ENCODE measurements around the gene SRL.

Gene SRL

GRCh38 chr16:4241928-4242283, at the start of gene SRL:
Gene SRL (minus strand): TSS chr16:4242080. CDS start chr16:4242067, 13 bp downstream.
- H3K4me3 ChIP-seq (ENCODE audit: low read depth, low read length), result no peak within 1 kb of the TSS
- no peak within 1 kb of the TSS for H3K9ac ChIP-seq (ENCODE audit: low read length)
- no peaks in the 10 kb centered on the region for H3K27me3 ChIP-seq (ENCODE audit: control insufficient read depth, insufficient read depth, low read length)
- H3K9me3 ChIP-seq (ENCODE audit: control insufficient read depth, insufficient read depth, low read depth, low read length), result peaks cover 2% of the 10 kb centered on the region; the same call in 1 of the 2 replicates
- peaks cover 13% of the 10 kb centered on the region for H3K4me1 ChIP-seq (ENCODE audit: control insufficient read depth, insufficient read depth, low read length)
- H3K36me3 ChIP-seq (ENCODE audit: control insufficient read depth, insufficient read depth, low read length), result no peaks in the 10 kb centered on the region
- H3K27ac ChIP-seq (ENCODE audit: low read depth, low read length), result no peak within 1 kb of the TSS

GRCh38 chr16:4290236-4290830, 48.5 kb upstream of the SRL start:
- Histone ChIP-seq H3K27ac (ENCODE audit: low read depth, low read length) (peak overlapping the region; percentile 81; the same call in 1 of the 2 replicates), H3K9ac (ENCODE audit: low read length) (peak overlapping the region; percentile 71), H3K4me3 (ENCODE audit: low read depth, low read length) (no peak overlapping the region)

GRCh38 chr16:4288148-4288921, 46.5 kb upstream of the SRL start:
- Histone ChIP-seq H3K9me3 (ENCODE audit: control insufficient read depth, insufficient read depth, low read depth, low read length) (no peaks in the 10 kb centered on the region), H3K4me1 (ENCODE audit: control insufficient read depth, insufficient read depth, low read length) (peaks cover 21% of the 10 kb centered on the region), H3K9ac (ENCODE audit: low read length) (peak overlapping the region; percentile 14), H3K36me3 (ENCODE audit: control insufficient read depth, insufficient read depth, low read length) (no peaks in the 10 kb centered on the region), H3K27me3 (ENCODE audit: control insufficient read depth, insufficient read depth, low read length) (no peaks in the 10 kb centered on the region), H3K27ac (ENCODE audit: low read depth, low read length) (no peak overlapping the region), H3K4me3 (ENCODE audit: low read depth, low read length) (0 out of 2 replicates have a peak overlapping the region, but pooled peaks have one; percentile 22)

More at GRCh38 chr16:4290236-4290830, 48.5 kb upstream of the SRL start:
- H3K36me3 ChIP-seq (ENCODE audit: control insufficient read depth, insufficient read depth, low read length), result no peaks in the 10 kb centered on the region
- peaks cover 35% of the 10 kb centered on the region for H3K4me1 ChIP-seq (ENCODE audit: control insufficient read depth, insufficient read depth, low read length)
- H3K27me3 ChIP-seq (ENCODE audit: control insufficient read depth, insufficient read depth, low read length), result no peaks in the 10 kb centered on the region
- no peaks in the 10 kb centered on the region for H3K9me3 ChIP-seq (ENCODE audit: control insufficient read depth, insufficient read depth, low read depth, low read length)

- Histone ChIP-seq H3K4me3 (ENCODE audit: low read depth, low read length) (no peak overlapping the region), H3K4me1 (ENCODE audit: control insufficient read depth, insufficient read depth, low read length) (peaks cover 6% of the 10 kb centered on the region), H3K9ac (ENCODE audit: low read length) (no peak overlapping the region), H3K36me3 (ENCODE audit: control insufficient read depth, insufficient read depth, low read length) (no peaks in the 10 kb centered on the region), H3K9me3 (ENCODE audit: control insufficient read depth, insufficient read depth, low read depth, low read length) (peaks cover 14% of the 10 kb centered on the region), H3K27ac (ENCODE audit: low read depth, low read length) (no peak overlapping the region), H3K27me3 (ENCODE audit: control insufficient read depth, insufficient read depth, low read length) (no peaks in the 10 kb centered on the region)
These were observed 43.3 kb upstream of the SRL start for GRCh38 chr16:4285167-4285566.

- H3K9ac ChIP-seq (ENCODE audit: low read length), result no peak overlapping the region
- no peaks in the 10 kb centered on the region for H3K27me3 ChIP-seq (ENCODE audit: control insufficient read depth, insufficient read depth, low read length)
- no peaks in the 10 kb centered on the region for H3K36me3 ChIP-seq (ENCODE audit: control insufficient read depth, insufficient read depth, low read length)
- H3K4me3 ChIP-seq (ENCODE audit: low read depth, low read length), result no peak overlapping the region
- no peak overlapping the region for H3K27ac ChIP-seq (ENCODE audit: low read depth, low read length)
- H3K4me1 ChIP-seq (ENCODE audit: control insufficient read depth, insufficient read depth, low read length), result peaks cover 4% of the 10 kb centered on the region; the same call in 1 of the 2 replicates
- peaks cover 14% of the 10 kb centered on the region for H3K9me3 ChIP-seq (ENCODE audit: control insufficient read depth, insufficient read depth, low read depth, low read length)
These were observed 42.1 kb upstream of the SRL start for GRCh38 chr16:4283939-4284338.

- H3K4me1 ChIP-seq (ENCODE audit: control insufficient read depth, insufficient read depth, low read length), result peaks cover under 1% of the 10 kb centered on the region; the same call in 1 of the 2 replicates
- H3K27ac ChIP-seq (ENCODE audit: low read depth, low read length), result no peak overlapping the region
- H3K9ac ChIP-seq (ENCODE audit: low read length), result no peak overlapping the region
These were observed 41.6 kb upstream of the SRL start for GRCh38 chr16:4283441-4283840.

GRCh38 chr16:4280625-4281024, 38.7 kb upstream of the SRL start:
- H3K36me3 ChIP-seq (ENCODE audit: control insufficient read depth, insufficient read depth, low read length), result no peaks in the 10 kb centered on the region
- H3K4me3 ChIP-seq (ENCODE audit: low read depth, low read length), result no peak overlapping the region
- no peaks in the 10 kb centered on the region for H3K27me3 ChIP-seq (ENCODE audit: control insufficient read depth, insufficient read depth, low read length)
- peaks cover 14% of the 10 kb centered on the region for H3K9me3 ChIP-seq (ENCODE audit: control insufficient read depth, insufficient read depth, low read depth, low read length)
- H3K9ac ChIP-seq (ENCODE audit: low read length), result no peak overlapping the region
- no peak overlapping the region for H3K27ac ChIP-seq (ENCODE audit: low read depth, low read length)
- H3K4me1 ChIP-seq (ENCODE audit: control insufficient read depth, insufficient read depth, low read length), result no peaks in the 10 kb centered on the region; the same call in 1 of the 2 replicates

More at GRCh38 chr16:4283441-4283840, 41.6 kb upstream of the SRL start:
- Histone ChIP-seq H3K36me3 (ENCODE audit: control insufficient read depth, insufficient read depth, low read length) (no peaks in the 10 kb centered on the region), H3K4me3 (ENCODE audit: low read depth, low read length) (no peak overlapping the region), H3K27me3 (ENCODE audit: control insufficient read depth, insufficient read depth, low read length) (no peaks in the 10 kb centered on the region), H3K9me3 (ENCODE audit: control insufficient read depth, insufficient read depth, low read depth, low read length) (peaks cover 14% of the 10 kb centered on the region)

GRCh38 chr16:4277987-4278513, 36.2 kb upstream of the SRL start:
- Histone ChIP-seq H3K4me1 (ENCODE audit: control insufficient read depth, insufficient read depth, low read length) (no peaks in the 10 kb centered on the region), H3K9ac (ENCODE audit: low read length) (no peak overlapping the region), H3K4me3 (ENCODE audit: low read depth, low read length) (no peak overlapping the region), H3K27me3 (ENCODE audit: control insufficient read depth, insufficient read depth, low read length) (no peaks in the 10 kb centered on the region), H3K9me3 (ENCODE audit: control insufficient read depth, insufficient read depth, low read depth, low read length) (peaks cover 14% of the 10 kb centered on the region), H3K36me3 (ENCODE audit: control insufficient read depth, insufficient read depth, low read length) (no peaks in the 10 kb centered on the region), H3K27ac (ENCODE audit: low read depth, low read length) (no peak overlapping the region)

- Histone ChIP-seq H3K4me1 (ENCODE audit: control insufficient read depth, insufficient read depth, low read length) (peaks cover 2% of the 10 kb centered on the region; the same call in 1 of the 2 replicates), H3K27ac (ENCODE audit: low read depth, low read length) (no peak overlapping the region), H3K9ac (ENCODE audit: low read length) (no peak overlapping the region), H3K36me3 (ENCODE audit: control insufficient read depth, insufficient read depth, low read length) (no peaks in the 10 kb centered on the region), H3K27me3 (ENCODE audit: control insufficient read depth, insufficient read depth, low read length) (no peaks in the 10 kb centered on the region), H3K4me3 (ENCODE audit: low read depth, low read length) (no peak overlapping the region), H3K9me3 (ENCODE audit: control insufficient read depth, insufficient read depth, low read depth, low read length) (peaks cover 6% of the 10 kb centered on the region)
These were observed 34.0 kb upstream of the SRL start for GRCh38 chr16:4275861-4276260.

GRCh38 chr16:4273858-4274311, 32.0 kb upstream of the SRL start:
- peaks cover 9% of the 10 kb centered on the region for H3K4me1 ChIP-seq (ENCODE audit: control insufficient read depth, insufficient read depth, low read length)
- H3K36me3 ChIP-seq (ENCODE audit: control insufficient read depth, insufficient read depth, low read length), result no peaks in the 10 kb centered on the region
- H3K9me3 ChIP-seq (ENCODE audit: control insufficient read depth, insufficient read depth, low read depth, low read length), result no peaks in the 10 kb centered on the region
- no peaks in the 10 kb centered on the region for H3K27me3 ChIP-seq (ENCODE audit: control insufficient read depth, insufficient read depth, low read length)
- peak overlapping the region; percentile 72 for H3K4me3 ChIP-seq (ENCODE audit: low read depth, low read length)
- H3K27ac ChIP-seq (ENCODE audit: low read depth, low read length), result peak overlapping the region; percentile 80
- H3K9ac ChIP-seq (ENCODE audit: low read length), result peak overlapping the region; percentile 98
